RWPE2 (cell line): Measurements from ENCODE around the gene DNAJC5.
A peak's percentile ranks its signal among the peaks of the same experiment; 100 is the strongest.

Experiments used
- ATAC-seq: fragments of 200-7000 bp; cut with Tn5 transposase; 3 replicates; pipeline ENCODE4 v1.9.1; 2021; ENCODE audit warnings: low read depth
- DNase-seq: peaks from one replicate; pipeline ENCODE4 v3.0.0-alpha.2; 2020; ENCODE audit warnings: low spot score
- H3K27ac ChIP-seq: fragments of 450-650 bp; 2 replicates; pipeline ENCODE4 v1.5.1; 2017; ENCODE audit warnings: mild to moderate bottlenecking; ENCODE audit not compliant: poor library complexity, severe bottlenecking
- H3K27me3 ChIP-seq: fragments of 250-450 bp; sonication (Bioruptor Pico); 2 replicates; pipeline ENCODE4 v1.5.1; 2021; ENCODE audit warnings: mild to moderate bottlenecking, moderate library complexity; ENCODE audit not compliant: insufficient read depth, poor library complexity, severe bottlenecking
- H3K36me3 ChIP-seq: fragments of 250-450 bp; sonication (Bioruptor Pico); 2 replicates; pipeline ENCODE4 v1.5.1; 2020; ENCODE audit warnings: low read depth, mild to moderate bottlenecking, moderate library complexity
- H3K4me1 ChIP-seq: fragments of 250-450 bp; sonication (Bioruptor Pico); 2 replicates; pipeline ENCODE4 v1.5.1; 2021; ENCODE audit warnings: mild to moderate bottlenecking, moderate library complexity; ENCODE audit not compliant: insufficient read depth, poor library complexity, severe bottlenecking
- H3K4me3 ChIP-seq: fragments of 250-450 bp; sonication (Bioruptor Pico); 2 replicates; pipeline ENCODE4 v1.5.1; 2021; ENCODE audit warnings: mild to moderate bottlenecking, moderate library complexity; ENCODE audit not compliant: severe bottlenecking
- H3K9me3 ChIP-seq: fragments of 250-450 bp; sonication (Bioruptor Pico); 2 replicates; pipeline ENCODE4 v1.5.1; 2021; ENCODE audit warnings: mild to moderate bottlenecking, moderate library complexity; ENCODE audit not compliant: severe bottlenecking
- CTCF ChIP-seq: fragments of 450-650 bp; IDR thresholded peaks from one replicate; pipeline ENCODE4 v1.5.1; 2017; ENCODE audit warnings: mild to moderate bottlenecking, moderate library complexity; ENCODE audit not compliant: poor library complexity, severe bottlenecking

Gene DNAJC5

GRCh38 chr20:63894358-63895201 lies at the start of gene DNAJC5:
TSS of gene DNAJC5 (plus strand) at chr20:63895126. CDS start at chr20:63928346, 33,220 bp downstream.
- peak within 1 kb of the TSS; percentile 82 for H3K27ac ChIP-seq
- peak within 1 kb of the TSS; percentile 38 for H3K4me3 ChIP-seq
- TF ChIP-seq CTCF: no peak
- no peaks in the 10 kb centered on the region for H3K9me3 ChIP-seq
- H3K27me3 ChIP-seq: no peaks in the 10 kb centered on the region
- ATAC-seq (peak; percentile 79), DNase-seq (peak; percentile 100)
- peaks cover 53% of the 10 kb centered on the region for H3K36me3 ChIP-seq
- H3K4me1 ChIP-seq: peaks cover 21% of the 10 kb centered on the region

GRCh38 chr20:63846128-63846771 lies 48.7 kb upstream of the DNAJC5 start:
- Histone ChIP-seq H3K4me1 (no peaks in the 10 kb centered on the region), H3K27me3 (peaks cover 20% of the 10 kb centered on the region), H3K9me3 (no peaks in the 10 kb centered on the region), H3K4me3 (no peak overlapping the region), H3K36me3 (no peaks in the 10 kb centered on the region), H3K27ac (no peak overlapping the region)
- TF ChIP-seq CTCF: no peak
- ATAC-seq (peak; percentile 75), DNase-seq (peak; percentile 82)

GRCh38 chr20:63846888-63847236 lies 48.1 kb upstream of the DNAJC5 start:
- H3K27ac ChIP-seq: no peak overlapping the region
- peaks cover 20% of the 10 kb centered on the region for H3K27me3 ChIP-seq
- DNase-seq (no peak), ATAC-seq (no peak)
- no peaks in the 10 kb centered on the region for H3K4me1 ChIP-seq
- no peaks in the 10 kb centered on the region for H3K9me3 ChIP-seq
- H3K36me3 ChIP-seq: no peaks in the 10 kb centered on the region
- TF ChIP-seq CTCF: no peak
- no peak overlapping the region for H3K4me3 ChIP-seq

- no peak overlapping the region for H3K4me3 ChIP-seq
- H3K9me3 ChIP-seq: no peaks in the 10 kb centered on the region
- no peak for DNase-seq
- H3K27ac ChIP-seq: no peak overlapping the region
- H3K4me1 ChIP-seq: no peaks in the 10 kb centered on the region
- peaks cover 20% of the 10 kb centered on the region for H3K27me3 ChIP-seq
- H3K36me3 ChIP-seq: no peaks in the 10 kb centered on the region
- no peak for ATAC-seq
- no peak for TF ChIP-seq CTCF
Observed at GRCh38 chr20:63847237-63848002, 47.5 kb upstream of the DNAJC5 start.
